DOHH2 (cell line): ENCODE data around the gene SLC22A15.

ENCODE experiments used
- CTCF ChIP-seq: fragments of 200-600 bp; sonication (generic); IDR thresholded peaks from one replicate; pipeline ENCODE4 v1.5.1; 2014; ENCODE audit warnings: antibody characterized with exemption, mild to moderate bottlenecking, low read depth, low read length; ENCODE audit not compliant: poor library complexity, severe bottlenecking
- EZH2phosphoT487 ChIP-seq: fragments of 200-600 bp; sonication (generic); IDR thresholded peaks from 2 replicates; pipeline ENCODE4 v1.6.1; 2017; ENCODE audit warnings: borderline replicate concordance, mild to moderate bottlenecking, antibody characterized with exemption, low read length, moderate library complexity, mixed read lengths

- TF ChIP-seq CTCF (no peak), EZH2phosphoT487 (no peak)
Measured at GRCh38 chr1:115988953-115989352, 12.6 kb downstream of the SLC22A15 start.
